Measurements from ENCODE around the gene ZNF467.

- TF ChIP-seq CTCF (IDR thresholded peaks at IDR 0.05) (no peak), POLR2A (IDR thresholded peaks at IDR 0.05) (no peak), EP300 (IDR thresholded peaks at IDR 0.05) (no peak)
These were observed 52.9 kb downstream of the ZNF467 start for GRCh38 chr7:149720372-149721083.

All from ovary (tissue), 3 donors.